ENCODE measurements around the gene SNX19. TPM values are rescaled to one million over a fixed set of nuclear protein-coding genes. Genes with fewer than 3 reads are reported as not detected.

Gene SNX19
- total RNA-seq, 1 experiment from 2014 or later: 34.4 TPM

DNA sequence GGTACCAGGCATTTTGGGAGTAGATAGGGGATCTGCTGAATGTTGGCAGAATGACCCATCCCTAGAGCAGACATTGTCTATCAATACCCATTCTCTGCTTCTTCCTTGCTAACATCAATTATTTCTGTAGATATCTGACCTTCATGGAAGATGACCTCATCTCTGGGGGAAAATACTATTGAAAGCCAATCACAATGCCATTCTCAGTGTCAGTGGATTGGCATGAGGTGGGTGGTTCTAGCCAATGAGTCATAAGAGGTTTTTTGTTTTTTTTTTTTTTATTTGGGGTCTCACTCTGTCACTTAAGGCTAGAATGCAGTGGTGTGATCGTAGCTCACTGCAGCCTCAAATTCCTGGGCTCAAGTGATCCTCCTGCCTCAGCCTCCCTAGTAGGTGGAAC is 42.5 kb downstream of the SNX19 start:
- Histone ChIP-seq H2BK5ac (ENCODE audit: insufficient read length, low read length) (no peak overlapping the region), H2BK12ac (ENCODE audit: insufficient read length, low read depth, low read length) (no peak overlapping the region), H3K23me2 (ENCODE audit: insufficient read length, low read depth, low read length, poor library complexity, severe bottlenecking) (peaks cover 3% of the 10 kb centered on the region), H4K5ac (ENCODE audit: insufficient read length, low read depth, low read length) (no peak overlapping the region), H4K8ac (replicated peaks; ENCODE audit: insufficient read length, low read depth, low read length) (no peak overlapping the region), H3K14ac (ENCODE audit: insufficient read depth, low read length) (no peak overlapping the region), H3K79me2 (ENCODE audit: insufficient read depth, low read length) (no peaks in the 10 kb centered on the region), H3T11ph (ENCODE audit: low read length) (no peak overlapping the region), H2AK5ac (ENCODE audit: insufficient read length, low read length) (no peak overlapping the region), H3K9me3 (ENCODE audit: control insufficient read depth, low read depth, low read length) (no peaks in the 10 kb centered on the region), H2AFZ (ENCODE audit: low read length) (no peak overlapping the region), H3K79me1 (ENCODE audit: insufficient read depth, low read depth, low read length, poor library complexity, severe bottlenecking) (no peaks in the 10 kb centered on the region), H3K27ac (ENCODE audit: insufficient read length, low read depth, low read length) (no peak overlapping the region), H3K9ac (ENCODE audit: extremely low read depth, insufficient read length, low read length) (no peak overlapping the region), H3K4ac (ENCODE audit: low read depth, low read length) (no peak overlapping the region), H3K27me3 (ENCODE audit: insufficient read depth, low read length) (no peaks in the 10 kb centered on the region), H3K56ac (ENCODE audit: insufficient read length, low read depth, low read length) (no peak overlapping the region), H2BK120ac (ENCODE audit: low read depth, low read length, poor library complexity, severe bottlenecking) (no peak overlapping the region), H4K20me1 (ENCODE audit: control insufficient read depth, insufficient read depth, insufficient read length) (no peaks in the 10 kb centered on the region), H3K4me1 (ENCODE audit: insufficient read depth, low read length) (no peaks in the 10 kb centered on the region), H3K4me2 (ENCODE audit: insufficient read depth, insufficient read length, low read length) (no peak overlapping the region), H3K23ac (ENCODE audit: insufficient read length, low read depth, low read length) (no peak overlapping the region), H3K18ac (ENCODE audit: insufficient read length, low read depth, low read length) (no peak overlapping the region), H2BK20ac (ENCODE audit: low read depth, low read length, poor library complexity, severe bottlenecking) (no peak overlapping the region), H4K91ac (ENCODE audit: insufficient read length, low read depth, low read length) (no peak overlapping the region), H2BK15ac (ENCODE audit: low read depth, low read length) (no peak overlapping the region)
- Mint-ChIP-seq H3K36me3 (ENCODE audit: insufficient read depth in 1 of 3, low read depth in 3 of 3) (peaks cover 3 to 53% (median 19%) of the 10 kb centered on the region in 3 experiments; a peak in 5 of 7 replicates), H3K9me3 (no peaks in the 10 kb centered on the region), H3K27ac (no peak overlapping the region), H3K4me1 (no peaks in the 10 kb centered on the region), H3K4me3 (no peak overlapping the region), H3K27me3 (ENCODE audit: low read depth) (no peaks in the 10 kb centered on the region)
- no peak for TF ChIP-seq CTCF (conservative IDR thresholded peaks at IDR 0.05)
- whole genome bisulfite sequencing (ENCODE audit: extremely low coverage, insufficient read length, low lambda C conversion rate): no CpG with 5 or more reads among the region's 1 CpG
- DNase-seq: no peak

All from H9 (cell line).